GM10248 (cell line): Measurements from ENCODE around the gene PLCL1.

Experiments used
- CTCF ChIA-PET: fragments of 300-600 bp; sonication (Branson Sonifier 250); formaldehyde crosslinking; extraction: SDS; loops from one replicate; lab custom pipeline; 2021; ENCODE audit warnings: antibody characterized with exemption; lab: Yijun Ruan, JAX
- POLR2A ChIA-PET: fragments of 350-650 bp; sonication (Branson Sonifier 250); formaldehyde crosslinking; extraction: SDS; loops from one replicate; lab custom pipeline; 2020; ENCODE audit warnings: antibody characterized with exemption; lab: Yijun Ruan, JAX
- DNase-seq: peaks from one replicate; pipeline ENCODE4 v3.0.0; 2012; ENCODE audit errors: extremely low spot score
- CTCF ChIP-seq: IDR thresholded peaks from 2 replicates; pipeline ENCODE4 v1.5.1; 2012; ENCODE audit warnings: mild to moderate bottlenecking, low read depth; ENCODE audit errors: extremely low read depth, missing control alignments, control extremely low read depth

The PLCL1 gene

GRCh38 chr2:197782126-197782525, 22.3 kb upstream of the PLCL1 start:
- no peak for DNase-seq
- CTCF ChIA-PET, result interaction anchor here (1.4 to 5.8 kb wide), 3 partner anchors 70 to 515 kb away, joined by 3 to 37 read pairs (median 6); partner anchors contain the start of gene MARS2
- POLR2A ChIA-PET, result no interaction called here
- no peak for TF ChIP-seq CTCF

GRCh38 chr2:197784956-197785941, 19.1 kb upstream of the PLCL1 start, which contains the start of gene BOLL:
Gene BOLL (minus strand): TSS chr2:197785319. CDS start chr2:197781850, 3,469 bp downstream.
- no peak for TF ChIP-seq CTCF
- POLR2A ChIA-PET, result no interaction called here
- peak; percentile 10 for DNase-seq
- CTCF ChIA-PET, result no interaction called here

GRCh38 chr2:197786010-197786877, 18.1 kb upstream of the PLCL1 start:
- POLR2A ChIA-PET, result no interaction called here
- TF ChIP-seq CTCF, result peak; percentile 64
- peak; percentile 67 for DNase-seq
- CTCF ChIA-PET, result interaction anchor here (0.8 to 2.0 kb wide), 4 partner anchors 9 to 79 kb away, joined by 3 to 9 read pairs (median 4); partner anchors contain the start of gene PLCL1

- CTCF ChIA-PET, result interaction anchor here (1.3 to 2.1 kb wide), 4 partner anchors 8 to 504 kb away, joined by 3 to 7 read pairs (median 3); no protein-coding TSS in a partner anchor
- TF ChIP-seq CTCF, result no peak
- POLR2A ChIA-PET, result no interaction called here
- DNase-seq, result no peak
Observed at GRCh38 chr2:197793456-197793855, 10.9 kb upstream of the PLCL1 start.

GRCh38 chr2:197795277-197795676, 9.1 kb upstream of the PLCL1 start:
- TF ChIP-seq CTCF, result no peak
- ChIA-PET POLR2A (no interaction called here), CTCF (interaction anchor here (0.9 to 1.3 kb wide), 3 partner anchors 9 to 333 kb away, joined by 3 to 5 read pairs (median 3); no protein-coding TSS in a partner anchor)
- no peak for DNase-seq

GRCh38 chr2:197798187-197798586, 6.2 kb upstream of the PLCL1 start:
- CTCF ChIA-PET, result interaction anchor here (3.3 to 4.4 kb wide), 2 partner anchors 11 to 499 kb away, joined by 9 to 19 read pairs; no protein-coding TSS in a partner anchor
- POLR2A ChIA-PET, result no interaction called here
- DNase-seq, result no peak
- TF ChIP-seq CTCF, result no peak
